BJ (cell line): Measurements from ENCODE around the gene VIPR1. TPM values are rescaled to one million over a fixed set of nuclear protein-coding genes. Genes with fewer than 3 reads are reported as not detected.

ENCODE experiments used
- CTCF ChIA-PET: fragments of 350-600 bp; formaldehyde crosslinking; extraction: SDS; loops from one replicate; lab custom pipeline; 2021; ENCODE audit warnings: antibody characterized with exemption, inconsistent platforms; lab: Yijun Ruan, JAX
- POLR2A ChIA-PET: fragments of 300-600 bp; sonication (Branson Sonifier 250); formaldehyde crosslinking; extraction: SDS; loops from one replicate; lab custom pipeline; 2021; ENCODE audit warnings: antibody characterized with exemption; lab: Charles Lee
- DNase-seq: peaks from one replicate; pipeline ENCODE4 v3.0.0-alpha.2; 2011; ENCODE audit warnings: low read depth
- H3K27me3 ChIP-seq: 2 replicates; pipeline ENCODE4 v1.6.0; 2011; ENCODE audit warnings: low read length; ENCODE audit not compliant: control insufficient read depth, insufficient read depth
- H3K36me3 ChIP-seq: 2 replicates; pipeline ENCODE4 v1.5.1; 2011; ENCODE audit warnings: low read length; ENCODE audit not compliant: control insufficient read depth, insufficient read depth
- H3K4me3 ChIP-seq: 2 replicates; pipeline ENCODE4 v1.5.1; 2011; ENCODE audit warnings: low read depth, mild to moderate bottlenecking, control low read depth, low read length
- CTCF ChIP-seq: IDR thresholded peaks from 2 replicates; pipeline ENCODE4 v1.5.1; 2011; ENCODE audit warnings: low read depth, mild to moderate bottlenecking, control low read depth, inconsistent platforms, low read length, moderate library complexity; ENCODE audit not compliant: insufficient read depth
- polyA plus RNA-seq: library from polyadenylated mRNA; depleted of rRNA; stranded (reverse); fragments of >200 nt; gene quantifications from 2 replicates; pipeline ENCODE4 v1.2.3, GENCODE V29; 2011

VIPR1 gene
- polyA plus RNA-seq, 1 experiment: not detected

DNA sequence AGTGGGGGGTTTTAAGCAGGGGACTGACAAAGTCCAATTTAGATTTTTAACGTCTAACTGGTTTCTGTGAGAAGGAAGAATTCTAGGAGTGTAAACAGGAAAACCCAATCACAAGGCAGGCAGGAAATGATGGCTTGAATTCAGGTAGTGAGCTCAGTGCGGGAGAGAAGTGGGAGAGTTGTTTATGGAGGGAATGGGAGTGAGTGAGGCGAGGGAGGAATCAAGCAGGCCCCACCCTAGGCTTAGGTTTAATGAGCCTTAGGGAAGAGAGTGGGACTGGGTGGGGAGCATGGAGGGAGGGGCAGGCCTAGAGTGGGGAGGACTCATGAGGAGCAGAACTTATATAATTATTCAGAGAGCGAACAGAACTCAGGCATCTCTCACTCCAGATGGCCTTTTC, 17.9 kb downstream of the VIPR1 start:
- no peaks in the 10 kb centered on the region for H3K27me3 ChIP-seq
- no peaks in the 10 kb centered on the region for H3K36me3 ChIP-seq
- TF ChIP-seq CTCF: no peak
- H3K4me3 ChIP-seq: no peak overlapping the region
- ChIA-PET CTCF (interaction anchor here (0.6 kb wide), 1 partner anchor 1725 kb away, joined by 4 read pairs; no protein-coding TSS in a partner anchor), POLR2A (no interaction called here)
- no peak for DNase-seq

- ChIA-PET CTCF (interaction anchor here (0.6 kb wide), 1 partner anchor 1726 kb away, joined by 4 read pairs; no protein-coding TSS in a partner anchor), POLR2A (no interaction called here)
- Histone ChIP-seq H3K4me3 (no peak overlapping the region), H3K27me3 (no peaks in the 10 kb centered on the region), H3K36me3 (no peaks in the 10 kb centered on the region)
- DNase-seq: no peak
- no peak for TF ChIP-seq CTCF
These were observed 18.5 kb downstream of the VIPR1 start for GRCh38 chr3:42520906-42521305.

DNA sequence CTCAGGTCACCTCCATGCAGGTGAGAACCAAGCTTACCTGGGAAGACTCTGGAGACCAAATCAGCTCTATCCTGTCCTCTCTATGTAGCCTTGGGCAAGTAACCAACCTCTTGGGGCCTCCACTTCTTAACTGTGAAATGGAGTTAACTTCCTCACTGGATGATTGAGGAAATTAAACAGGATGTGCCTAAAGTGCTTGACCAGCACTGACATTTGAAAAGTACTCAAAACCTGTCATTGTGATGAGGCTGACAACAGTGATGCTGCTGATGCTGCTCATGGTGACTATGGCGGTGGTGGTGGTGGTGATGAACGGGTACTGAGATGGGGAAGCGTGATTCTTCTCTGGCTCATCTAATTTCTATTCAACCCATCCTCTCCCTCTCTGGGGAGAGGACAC, 22.3 kb downstream of the VIPR1 start:
- no peak overlapping the region for H3K4me3 ChIP-seq
- no peaks in the 10 kb centered on the region for H3K36me3 ChIP-seq
- ChIA-PET CTCF (interaction anchor here (0.7 kb wide), 1 partner anchor 15 kb away, joined by 3 read pairs; no protein-coding TSS in a partner anchor), POLR2A (no interaction called here)
- no peak for TF ChIP-seq CTCF
- no peak for DNase-seq
- H3K27me3 ChIP-seq: no peaks in the 10 kb centered on the region

DNA sequence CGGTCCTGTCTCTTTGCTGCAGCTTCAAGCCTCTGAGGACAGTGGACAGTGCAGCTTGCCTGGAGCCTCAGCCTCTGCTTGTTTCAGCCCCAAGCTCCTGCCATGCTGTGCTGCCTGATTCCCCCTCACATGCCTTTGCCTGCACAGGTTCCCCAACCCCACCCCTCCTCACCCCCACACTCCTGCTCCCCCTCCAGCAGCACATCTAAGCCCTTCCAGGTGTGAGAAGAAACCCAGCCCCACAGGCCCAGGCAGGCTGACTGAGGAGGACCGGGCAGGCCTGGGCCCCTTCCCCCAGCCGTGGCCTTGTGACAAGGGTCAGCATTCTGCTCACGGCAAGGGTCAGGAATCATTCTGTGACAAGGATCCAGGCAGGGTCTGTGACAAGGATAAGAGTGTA, 22.8 kb downstream of the VIPR1 start:
- H3K27me3 ChIP-seq: no peaks in the 10 kb centered on the region
- POLR2A ChIA-PET: no interaction called here
- no peaks in the 10 kb centered on the region for H3K36me3 ChIP-seq
- no peak for DNase-seq
- CTCF ChIA-PET: no interaction called here
- no peak for TF ChIP-seq CTCF
- H3K4me3 ChIP-seq: no peak overlapping the region

- POLR2A ChIA-PET: no interaction called here
- CTCF ChIA-PET: interaction anchor here (1.1 kb wide), 1 partner anchor 14 kb away, joined by 3 read pairs; no protein-coding TSS in a partner anchor
- TF ChIP-seq CTCF: no peak
These were observed 23.4 kb downstream of the VIPR1 start for GRCh38 chr3:42525736-42526345.

More at GRCh38 chr3:42525736-42526345, 23.4 kb downstream of the VIPR1 start:
- no peak overlapping the region for H3K4me3 ChIP-seq
- H3K36me3 ChIP-seq: no peaks in the 10 kb centered on the region
- no peak for DNase-seq
- H3K27me3 ChIP-seq: peaks cover under 1% of the 10 kb centered on the region; the same call in 1 of the 2 replicates
